Smooth muscle cell of the coronary artery (primary cell): ENCODE measurements around the gene HSD17B3. TPM values are rescaled to one million over a fixed set of nuclear protein-coding genes. Genes with fewer than 3 reads are reported as not detected.

Experiments used
- total RNA-seq: library from RNA; depleted of rRNA; stranded (reverse); fragments of >200 nt; gene quantifications from 2 replicates; pipeline ENCODE4 v1.2.3, GENCODE V29; 2014; ENCODE audit warnings: low replicate concordance

The HSD17B3 gene
- total RNA-seq = not detected in 2 replicates

DNA sequence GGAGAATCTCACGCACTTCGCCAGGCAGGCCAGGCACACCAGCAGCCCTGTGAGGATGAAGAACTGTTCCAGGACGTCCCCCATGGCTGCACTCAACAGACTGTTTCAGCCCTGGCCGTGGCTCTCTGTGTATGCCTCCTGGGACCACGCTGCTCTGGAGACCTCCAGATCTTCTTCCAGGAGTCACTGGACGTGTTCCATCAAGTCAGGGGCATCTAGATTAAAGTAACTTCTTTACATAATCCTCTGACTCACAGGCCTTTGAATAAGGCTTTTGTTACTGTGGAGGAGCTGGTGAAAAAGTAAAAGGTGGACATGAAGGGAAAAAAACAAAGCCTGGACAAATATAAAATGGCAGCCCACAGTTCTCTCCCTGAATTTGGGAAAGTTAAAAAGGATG, at the start of gene HSD17B3:
TSS of gene HSD17B3 (minus strand) at position 156 of the 400 bp plus-strand sequence. CDS start at position 84, 72 bp downstream.

Other genes with a start within 250 kb of the HSD17B3 start
- gene SLC35D2, start 81.5 kb upstream of the HSD17B3 start, total RNA-seq = 8.1 and 12.8 TPM in 2 replicates
- 0.47 and 1.5 TPM in 2 replicates for gene ZNF367, start 116.2 kb upstream of the HSD17B3 start, total RNA-seq
- 15.7 and 19.7 TPM in 2 replicates for gene HABP4, start 148.0 kb upstream of the HSD17B3 start, total RNA-seq